ENCODE data around the gene C1orf226. TPM values are rescaled to one million over a fixed set of nuclear protein-coding genes. Genes with fewer than 3 reads are reported as not detected.

The C1orf226 gene
- total and polyA plus RNA-seq, 9 of the 15 experiments (the other 6 are each of a cell fraction or from before 2014, with no cell fraction given): 0.10 to 1.4 (median 0.47) TPM

- TF ChIP-seq ZNF592 (IDR thresholded peaks at IDR 0.05) (peak; percentile 64), YY1 (IDR thresholded peaks at IDR 0.05; ENCODE audit: borderline replicate concordance in 1 of 3, control insufficient read depth in 1 of 3, extremely low read depth in 1 of 3, insufficient read depth in 3 of 3, insufficient read length in 1 of 3, insufficient replicate concordance in 2 of 3, low read depth in 1 of 3, low read length in 2 of 3) (peak in 1 of 3 experiments; percentile 47), ARID1B (IDR thresholded peaks at IDR 0.05) (peak; percentile 63), PRPF4 (IDR thresholded peaks at IDR 0.05; ENCODE audit: insufficient read depth, low read depth, low read length, poor library complexity, severe bottlenecking) (no peak), ZNF280A (IDR thresholded peaks at IDR 0.05; ENCODE audit: low read depth, partially characterized antibody) (no peak), ZNF445 (CRISPR knock-in tag; IDR thresholded peaks at IDR 0.05; ENCODE audit: low read depth) (no peak), CHD1 (IDR thresholded peaks at IDR 0.05; ENCODE audit: low read length) (no peak), FOXM1 (IDR thresholded peaks at IDR 0.05; ENCODE audit: low read depth) (no peak), FOXM1 (CRISPR knock-in tag; IDR thresholded peaks at IDR 0.05; ENCODE audit: low read depth) (no peak), HDAC3 (IDR thresholded peaks at IDR 0.05; ENCODE audit: borderline replicate concordance, partially characterized antibody) (no peak), TEAD1 (CRISPR knock-in tag; IDR thresholded peaks at IDR 0.05) (no peak), HINFP (tag; conservative IDR thresholded peaks at IDR 0.05; ENCODE audit: low read depth) (no peak), MEIS2 (IDR thresholded peaks at IDR 0.05; ENCODE audit: partially characterized antibody) (no peak), POU5F1 (IDR thresholded peaks at IDR 0.05; ENCODE audit: borderline replicate concordance, low read depth, low read length, partially characterized antibody) (no peak), SMARCE1 (IDR thresholded peaks at IDR 0.05) (peak; percentile 63), HES1 (IDR thresholded peaks at IDR 0.05; ENCODE audit: low read depth) (no peak), SRF (CRISPR knock-in tag; IDR thresholded peaks at IDR 0.05) (no peak), ZFP1 (CRISPR knock-in tag; IDR thresholded peaks at IDR 0.05) (no peak)
Measured at GRCh38 chr1:162349635-162350330, 31.7 kb upstream of the C1orf226 start (continued).
